G401.6 (cell line): ENCODE measurements around the gene GUCY2F.

Source experiments
- FAIRE-seq: peaks from 2 replicates; lab custom pipeline; 2012; peaks lifted over from hg19 to GRCh38; lab: Jason Lieb, UNC

GUCY2F gene

DNA sequence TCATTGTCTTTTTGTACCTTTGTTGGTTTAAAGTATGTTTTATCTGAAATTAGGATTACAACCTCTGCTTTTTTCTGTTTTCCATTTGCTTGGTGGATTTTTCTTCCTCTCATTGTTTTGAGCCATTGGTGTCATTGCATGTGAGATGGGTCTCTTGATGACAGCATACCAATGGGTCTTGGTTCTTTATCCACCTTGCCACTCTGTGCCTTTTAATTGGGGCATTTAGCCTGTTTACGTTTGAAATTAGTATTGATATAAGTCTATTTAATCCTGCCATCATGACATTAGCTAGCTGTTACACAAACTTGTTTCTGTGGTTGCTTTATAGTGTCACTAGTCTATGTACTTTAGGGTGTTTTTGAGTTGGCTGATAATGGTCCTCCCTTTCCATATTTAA, 145.7 kb downstream of the GUCY2F start:
- FAIRE-seq = no peak

- FAIRE-seq = no peak
Measured at GRCh38 chrX:109327251-109327650, 154.6 kb downstream of the GUCY2F start.
